OCI-LY1 (cell line): ENCODE data around the gene DGLUCY.

Experiments used
- EZH2 ChIP-seq: fragments of 200-600 bp; sonication (generic), shearing (Covaris generic); IDR thresholded peaks from 2 replicates; pipeline ENCODE4 v1.8.0; 2017; ENCODE audit warnings: borderline replicate concordance, mixed run types, mild to moderate bottlenecking, antibody characterized with exemption, low read length, moderate library complexity, mixed read lengths
- TF ChIP-seq, protein P1 (sequence below): fragments of 200-600 bp; sonication (generic), shearing (Covaris generic); IDR thresholded peaks from 2 replicates; pipeline ENCODE4 v1.5.1; 2017; ENCODE audit warnings: mild to moderate bottlenecking, antibody characterized with exemption, low read length, moderate library complexity, mixed read lengths

- TF ChIP-seq, protein P1, sequence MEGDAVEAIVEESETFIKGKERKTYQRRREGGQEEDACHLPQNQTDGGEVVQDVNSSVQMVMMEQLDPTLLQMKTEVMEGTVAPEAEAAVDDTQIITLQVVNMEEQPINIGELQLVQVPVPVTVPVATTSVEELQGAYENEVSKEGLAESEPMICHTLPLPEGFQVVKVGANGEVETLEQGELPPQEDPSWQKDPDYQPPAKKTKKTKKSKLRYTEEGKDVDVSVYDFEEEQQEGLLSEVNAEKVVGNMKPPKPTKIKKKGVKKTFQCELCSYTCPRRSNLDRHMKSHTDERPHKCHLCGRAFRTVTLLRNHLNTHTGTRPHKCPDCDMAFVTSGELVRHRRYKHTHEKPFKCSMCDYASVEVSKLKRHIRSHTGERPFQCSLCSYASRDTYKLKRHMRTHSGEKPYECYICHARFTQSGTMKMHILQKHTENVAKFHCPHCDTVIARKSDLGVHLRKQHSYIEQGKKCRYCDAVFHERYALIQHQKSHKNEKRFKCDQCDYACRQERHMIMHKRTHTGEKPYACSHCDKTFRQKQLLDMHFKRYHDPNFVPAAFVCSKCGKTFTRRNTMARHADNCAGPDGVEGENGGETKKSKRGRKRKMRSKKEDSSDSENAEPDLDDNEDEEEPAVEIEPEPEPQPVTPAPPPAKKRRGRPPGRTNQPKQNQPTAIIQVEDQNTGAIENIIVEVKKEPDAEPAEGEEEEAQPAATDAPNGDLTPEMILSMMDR: no peak
- no peak for TF ChIP-seq EZH2
Observed at GRCh38 chr14:91205459-91205858, 91.6 kb downstream of the DGLUCY start.
